SU-DHL-6 (cell line): ENCODE measurements around the gene LYVE1.

Experiments used
- CTCF ChIP-seq: fragments of 200-600 bp; sonication (generic); IDR thresholded peaks from one replicate; pipeline ENCODE4 v1.5.1; 2017; ENCODE audit warnings: antibody characterized with exemption, mild to moderate bottlenecking, low read length, moderate library complexity; ENCODE audit not compliant: insufficient read depth, poor library complexity, severe bottlenecking
- EZH2phosphoT487 ChIP-seq: fragments of 200-600 bp; sonication (generic), shearing (Covaris generic); conservative IDR thresholded peaks from 2 replicates; pipeline ENCODE4 v1.6.1; 2018; ENCODE audit warnings: mild to moderate bottlenecking, antibody characterized with exemption, low read length, moderate library complexity, mixed read lengths

DNA sequence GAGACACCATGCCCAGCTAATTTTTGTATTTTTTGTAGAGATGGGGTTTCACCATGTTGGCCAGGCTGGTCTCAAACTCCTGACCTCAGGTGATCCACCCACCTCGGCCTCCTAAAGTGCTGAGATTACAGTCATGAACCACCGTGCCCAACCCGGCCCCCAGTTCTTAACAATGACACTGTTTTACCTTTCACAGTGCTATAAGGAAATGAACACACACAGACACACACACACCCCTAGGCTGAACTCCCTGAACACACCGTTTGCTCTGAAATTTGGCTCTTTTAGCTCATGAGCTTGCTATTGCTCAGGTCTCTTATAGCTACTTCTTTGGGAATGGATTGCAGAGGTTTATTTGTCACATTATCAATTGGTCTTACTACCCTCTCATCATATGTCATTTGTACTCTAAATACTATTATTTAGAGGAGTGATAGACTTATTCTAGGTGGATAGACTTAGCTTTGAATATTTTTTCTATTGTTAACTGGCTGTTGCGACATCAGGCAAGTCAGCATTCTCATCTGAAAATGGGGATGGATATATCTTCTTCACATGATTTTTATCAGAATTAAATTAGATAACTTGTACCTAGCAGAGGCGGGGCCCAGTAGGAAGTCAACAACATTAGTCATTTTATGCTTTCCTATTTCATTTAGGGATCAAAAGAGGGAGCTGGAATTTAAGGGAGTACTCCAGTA lies 2.1 kb downstream of the LYVE1 start:
- TF ChIP-seq CTCF (no peak), EZH2phosphoT487 (no peak)
